NCI-H524 treated with DMSO at 0.1 percent for 48 hours (cell line): Measurements from ENCODE around the gene STX17.

ENCODE experiments used
- DNase-seq: peaks from one replicate; lab custom pipeline; 2025; lab: John Stamatoyannopoulos, UW

Gene STX17

DNA sequence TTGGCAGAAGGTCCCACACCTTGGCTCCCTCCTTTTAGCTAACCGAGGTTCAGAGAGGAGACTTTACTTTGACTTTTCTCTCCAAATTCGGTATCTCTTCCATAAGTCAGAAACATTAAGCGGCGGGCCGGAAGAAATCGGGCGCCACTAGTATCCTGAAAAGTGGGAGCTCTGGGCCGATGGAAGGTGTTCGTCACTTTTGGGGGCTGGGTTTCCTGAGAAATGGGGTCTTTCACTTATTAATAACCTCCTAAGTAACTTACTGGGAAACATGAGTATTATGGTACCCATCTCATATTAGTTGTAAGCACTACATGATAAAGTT is 716 bp downstream of the STX17 start:
- no peak for DNase-seq

DNA sequence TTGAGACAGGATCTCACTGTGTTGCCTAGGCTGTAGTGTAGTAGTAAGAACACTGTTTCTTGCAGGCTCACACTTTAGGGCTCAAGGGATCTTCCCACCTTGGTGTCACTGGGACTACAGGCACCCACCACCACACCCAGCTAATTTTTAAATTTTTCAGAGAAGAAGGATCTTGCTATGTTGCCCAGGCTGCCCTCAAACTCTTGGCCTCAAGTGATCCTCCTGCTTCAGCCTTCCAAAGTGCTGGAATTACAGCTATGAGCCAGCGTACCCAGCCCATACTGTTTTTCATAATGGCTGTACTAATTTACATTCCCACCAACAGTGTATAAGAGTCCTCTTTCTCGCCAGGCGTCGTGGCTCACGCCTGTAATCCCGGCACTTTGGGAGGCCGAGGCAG is 5.1 kb downstream of the STX17 start:
- DNase-seq = no peak

DNA sequence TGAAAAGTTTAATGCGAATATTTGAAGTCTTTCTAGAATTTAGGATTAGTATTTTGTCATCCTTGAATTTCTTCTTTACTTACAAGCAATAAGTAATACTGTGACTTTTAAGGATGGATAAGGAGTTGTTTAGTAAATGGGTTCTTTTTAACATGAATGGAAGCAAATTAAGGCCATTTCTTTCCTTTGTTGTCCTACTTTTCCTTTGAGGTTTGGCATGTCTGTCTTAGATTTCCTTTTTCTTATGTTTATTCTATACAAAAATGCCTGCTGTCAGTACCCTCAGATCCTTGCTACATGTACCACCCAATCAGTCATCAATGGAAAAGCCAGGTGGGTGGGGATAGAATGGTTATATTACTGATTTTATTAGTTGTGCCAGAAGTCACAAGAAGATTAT is 10.2 kb downstream of the STX17 start:
- DNase-seq = no peak

DNA sequence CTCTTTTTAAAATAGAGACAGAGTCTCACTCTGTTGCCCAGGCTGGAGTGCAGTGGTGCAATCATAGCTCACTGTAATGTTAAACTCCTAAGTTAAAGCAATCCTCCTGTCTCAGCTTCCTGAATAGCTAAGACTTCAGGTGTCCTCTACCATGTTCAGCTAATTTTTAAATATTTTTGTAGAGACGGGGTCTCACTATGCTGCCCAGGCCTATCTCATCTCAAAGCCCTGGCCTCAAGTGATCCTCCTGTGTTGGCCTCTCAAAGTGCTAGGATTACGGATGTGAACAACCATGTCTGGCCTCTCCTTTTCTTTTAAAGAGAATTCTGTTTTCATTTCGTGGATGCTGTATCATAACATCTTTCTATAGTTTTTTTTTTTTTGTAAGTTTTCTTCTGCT is 11.7 kb downstream of the STX17 start:
- DNase-seq = no peak

DNA sequence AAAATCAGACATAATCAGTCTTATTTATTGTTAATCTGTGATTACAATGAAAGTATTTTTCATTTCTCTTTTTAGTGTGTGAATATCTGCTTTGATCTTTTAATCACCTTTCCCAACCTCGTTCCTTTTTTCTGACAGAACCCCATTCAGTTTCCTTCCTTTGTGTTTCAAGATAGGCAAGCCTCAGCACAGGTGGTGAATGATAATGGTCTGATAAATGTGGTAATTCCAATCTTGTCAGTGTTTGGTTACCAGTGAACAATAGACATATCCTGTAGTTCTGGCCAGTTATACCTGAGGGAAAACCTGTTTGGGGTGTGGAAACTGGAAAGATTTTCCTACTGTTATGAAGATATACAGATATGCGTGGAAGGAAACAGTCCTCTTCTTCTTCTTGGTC is 13.5 kb downstream of the STX17 start:
- DNase-seq = no peak

DNA sequence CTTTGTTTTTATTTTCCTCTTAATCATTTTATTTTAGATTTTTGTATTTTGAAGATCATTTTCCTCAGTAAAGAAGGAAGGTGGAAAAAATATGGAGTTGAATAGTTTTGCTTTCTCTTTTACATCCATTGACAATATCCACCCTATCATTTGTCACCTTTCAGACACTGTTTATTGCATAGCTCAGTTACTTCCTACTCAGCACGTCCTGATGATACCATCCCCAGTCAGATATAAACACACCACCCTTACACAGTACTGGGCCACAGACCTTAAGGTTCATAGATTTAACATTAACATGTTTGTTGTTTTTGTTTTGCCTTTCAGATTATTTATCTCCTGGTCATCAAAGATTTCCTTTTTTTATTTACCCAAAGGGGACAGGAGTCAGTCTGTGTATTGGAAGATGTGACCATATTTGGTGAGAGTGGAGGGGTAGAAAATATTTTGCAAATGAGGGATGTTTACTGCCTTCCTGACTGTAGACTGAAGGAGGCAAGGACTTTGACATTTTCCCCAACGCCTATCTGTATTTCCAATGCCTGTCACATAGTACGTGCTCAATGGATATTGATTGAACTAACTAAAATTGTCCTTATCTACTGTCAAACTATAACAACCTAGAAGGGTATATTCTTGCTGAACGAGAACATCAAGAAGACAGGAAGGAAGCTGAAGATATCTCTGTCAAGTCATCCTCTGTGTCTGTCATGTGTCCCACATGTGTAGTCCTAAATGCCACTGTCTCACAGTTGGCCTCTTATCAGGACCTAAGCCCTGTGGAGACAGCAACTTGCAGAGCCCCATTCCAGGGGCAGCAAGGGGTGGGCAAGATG is 15.6 kb downstream of the STX17 start:
- no peak for DNase-seq

DNA sequence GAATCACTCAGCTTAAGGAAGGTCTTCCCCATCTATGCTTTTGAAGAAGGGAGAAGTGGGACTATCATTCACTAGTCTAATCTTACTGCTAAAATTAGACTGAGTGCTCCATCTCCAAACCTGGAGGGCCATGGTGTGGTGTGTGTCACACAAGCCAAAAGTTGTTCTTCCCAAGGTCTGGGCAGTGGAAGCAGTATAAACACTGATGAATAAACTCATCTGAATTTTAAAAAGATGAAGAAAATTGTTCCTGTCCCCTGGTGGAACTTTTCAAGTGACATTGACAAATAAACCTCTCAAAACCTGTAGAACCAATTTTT is 16.2 kb downstream of the STX17 start:
- DNase-seq = no peak

DNA sequence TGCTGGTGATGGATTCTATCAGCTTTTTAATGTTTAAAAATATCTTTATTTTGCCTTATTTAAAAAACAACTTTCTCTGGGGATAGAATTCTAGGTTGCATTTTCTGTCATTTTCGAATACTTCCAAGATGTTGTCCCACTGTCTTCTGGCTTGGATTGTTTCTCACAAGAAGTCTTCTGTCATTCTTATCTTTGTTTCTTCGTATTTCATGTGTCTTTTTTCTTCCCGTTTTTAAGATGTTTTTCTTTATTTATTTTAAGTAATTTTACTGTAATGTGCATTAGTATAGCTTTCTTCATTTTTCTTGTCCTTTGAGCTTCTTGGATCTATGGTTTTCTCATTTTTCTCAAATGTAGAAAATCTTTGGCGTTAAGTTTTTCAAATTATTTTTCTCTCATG is 19.1 kb downstream of the STX17 start:
- DNase-seq = no peak

DNA sequence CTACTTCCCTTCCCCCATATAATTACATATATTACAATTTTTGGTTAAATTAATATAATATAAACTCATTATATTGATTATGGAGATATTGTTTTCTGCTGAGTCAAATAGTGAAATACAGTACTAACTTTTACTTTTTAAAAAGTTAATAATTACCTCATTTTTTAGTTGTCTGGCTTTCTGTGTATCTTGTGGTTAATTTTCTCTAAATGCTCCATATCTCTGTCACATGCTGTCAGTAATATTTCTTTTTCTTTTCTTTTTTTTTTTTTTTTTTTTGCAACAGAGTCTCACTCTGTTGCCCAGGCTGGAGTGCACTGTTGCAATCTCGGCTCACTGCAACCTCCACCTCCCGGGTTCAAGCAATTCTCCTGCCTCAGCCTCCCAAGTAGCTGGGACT is 23.2 kb downstream of the STX17 start:
- no peak for DNase-seq

DNA sequence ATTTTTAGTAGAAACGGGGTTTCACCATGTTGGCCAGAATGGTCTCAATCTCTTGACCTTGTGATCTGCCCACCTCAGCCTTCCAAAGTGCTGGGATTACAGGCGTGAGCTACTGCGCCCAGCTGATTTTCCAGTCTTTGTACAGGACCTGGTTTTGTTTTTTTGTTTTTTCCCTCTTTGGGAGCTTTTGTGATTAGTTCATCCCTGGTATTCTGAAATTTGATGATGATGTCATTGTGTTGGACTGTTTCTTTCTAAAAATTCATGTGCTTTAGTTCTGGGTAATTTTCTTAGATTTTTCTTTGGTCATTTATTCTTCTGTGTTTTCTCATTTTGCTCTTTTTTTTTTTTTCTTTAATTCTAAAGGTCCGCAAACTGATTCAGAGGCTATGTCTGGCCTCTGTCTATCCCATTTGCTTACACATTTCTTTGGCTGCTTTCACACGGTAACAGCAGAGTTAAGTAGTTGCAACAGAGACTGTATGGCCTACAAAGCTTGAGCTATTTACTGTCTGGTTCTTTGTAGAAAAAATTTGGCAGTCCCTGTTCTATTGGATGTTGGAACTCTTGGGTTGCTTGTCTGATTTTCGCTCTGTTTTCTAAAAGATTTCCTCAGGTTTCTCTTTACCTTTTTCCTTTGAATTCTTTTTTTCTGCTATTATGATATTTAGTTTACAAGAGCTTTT is 24.8 kb downstream of the STX17 start:
- no peak for DNase-seq

DNA sequence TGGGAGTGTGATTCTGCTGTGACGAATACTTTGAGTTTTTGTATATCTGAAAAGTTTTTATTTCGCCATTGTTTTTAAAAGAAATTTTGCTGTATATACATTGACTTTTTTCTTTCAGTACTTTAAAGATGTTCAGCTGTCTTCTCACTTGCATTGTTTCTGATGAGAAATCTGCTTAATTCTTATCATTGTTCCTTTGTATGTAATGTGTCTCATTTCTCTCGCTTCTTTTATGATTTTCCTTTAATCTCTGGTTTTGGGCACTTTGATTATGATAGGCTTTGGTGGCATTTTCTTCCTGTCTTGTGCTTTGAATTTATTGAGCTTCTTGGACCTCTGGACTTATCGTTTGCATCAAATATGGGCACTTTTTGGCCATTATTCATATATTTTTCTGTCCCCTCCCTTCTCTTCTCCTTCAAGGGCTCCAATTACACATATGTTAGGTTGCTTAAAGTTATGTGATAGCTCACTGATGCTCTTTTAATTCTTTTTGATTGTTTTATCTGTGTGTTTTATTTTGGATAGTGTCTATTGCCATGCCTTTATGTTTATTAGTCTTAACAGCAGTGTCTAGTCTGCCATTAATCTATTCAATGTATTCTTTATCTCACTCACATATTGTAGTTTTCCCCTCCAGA is 30.6 kb downstream of the STX17 start:
- DNase-seq = no peak

DNA sequence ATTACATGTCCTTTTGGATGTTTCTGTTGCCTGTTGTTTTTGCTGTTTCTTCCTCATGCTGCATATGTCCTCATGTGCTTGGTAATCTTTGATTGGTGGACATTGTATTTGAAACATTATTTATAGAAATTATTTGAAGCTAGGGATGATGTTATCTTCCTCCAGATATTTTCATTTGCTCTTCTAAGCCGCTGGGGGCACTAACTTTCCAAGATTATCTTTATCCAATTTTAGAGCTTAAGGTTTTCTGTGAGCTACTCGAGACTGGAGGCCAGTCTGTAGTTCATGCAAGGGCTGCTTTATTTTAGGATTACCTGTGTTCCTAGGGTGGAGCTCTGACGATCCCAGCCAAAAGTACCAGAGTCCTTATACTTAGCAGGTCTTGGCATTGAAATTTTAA is 40.9 kb downstream of the STX17 start:
- DNase-seq = no peak

DNA sequence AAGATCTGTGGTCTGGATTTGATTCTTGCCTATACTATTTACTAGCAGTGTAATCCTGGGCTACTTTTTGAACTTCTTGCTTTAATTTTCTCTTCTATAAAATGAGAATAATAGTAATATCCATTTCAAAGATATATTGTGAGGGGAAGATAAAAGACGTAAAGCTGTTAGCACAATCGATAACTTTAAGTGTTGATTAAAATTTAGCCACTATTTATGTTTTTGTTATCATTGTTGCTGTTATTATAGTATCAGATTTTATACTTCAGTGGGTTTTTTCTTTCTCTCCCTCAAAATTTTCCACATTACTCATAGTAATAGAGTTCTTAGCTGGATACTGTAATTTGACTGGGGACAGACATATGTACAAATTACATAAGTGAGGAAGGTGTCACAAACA is 42.0 kb downstream of the STX17 start:
- DNase-seq = no peak

DNA sequence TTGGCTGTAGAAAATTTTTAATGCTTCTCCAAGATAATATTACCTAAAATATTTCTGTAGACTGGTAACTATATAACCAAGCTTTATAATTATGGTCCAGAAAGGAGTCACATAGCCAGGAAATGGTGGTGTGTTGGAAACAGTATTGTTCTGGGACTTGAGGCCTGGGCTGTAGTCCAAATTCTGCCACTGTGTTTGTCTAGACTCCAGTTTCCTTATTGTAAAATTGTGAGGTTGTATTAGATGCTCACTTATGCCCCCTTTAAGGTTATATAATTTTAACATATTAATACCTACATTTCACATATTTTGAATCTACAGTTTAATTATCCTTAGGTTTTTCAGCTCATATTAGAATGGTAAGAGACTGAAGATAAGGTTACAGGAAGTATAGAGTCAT is 42.4 kb downstream of the STX17 start:
- DNase-seq = no peak

DNA sequence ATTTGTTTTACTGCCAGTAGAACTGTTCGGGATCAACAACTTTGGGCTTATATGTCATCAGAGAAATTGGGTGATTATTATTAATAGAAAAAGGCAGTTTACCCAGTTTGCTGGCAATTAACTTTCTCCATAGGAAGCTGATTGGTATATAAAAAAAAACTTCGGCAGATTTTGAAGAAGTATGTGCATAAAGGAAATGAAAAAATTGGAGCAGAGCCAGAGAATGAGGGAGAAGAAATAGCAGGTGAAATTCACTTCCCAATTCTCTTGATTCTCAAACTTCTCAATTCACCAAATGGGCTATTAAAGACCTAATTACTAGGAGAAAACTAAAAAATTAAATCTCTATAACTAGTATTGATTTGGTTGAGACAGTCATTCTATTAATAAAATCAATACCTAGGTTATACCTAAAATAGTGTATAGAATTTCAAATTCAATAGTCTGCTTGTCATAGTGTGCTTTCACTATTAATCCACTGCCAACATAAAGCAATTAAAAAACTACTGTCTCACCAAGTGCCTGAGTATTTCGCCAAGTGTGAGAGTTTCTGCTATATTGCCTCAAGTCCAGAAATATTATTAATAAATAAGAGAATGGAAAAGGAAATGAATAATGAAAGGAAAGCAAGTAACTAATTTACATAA is 47.5 kb downstream of the STX17 start:
- no peak for DNase-seq

DNA sequence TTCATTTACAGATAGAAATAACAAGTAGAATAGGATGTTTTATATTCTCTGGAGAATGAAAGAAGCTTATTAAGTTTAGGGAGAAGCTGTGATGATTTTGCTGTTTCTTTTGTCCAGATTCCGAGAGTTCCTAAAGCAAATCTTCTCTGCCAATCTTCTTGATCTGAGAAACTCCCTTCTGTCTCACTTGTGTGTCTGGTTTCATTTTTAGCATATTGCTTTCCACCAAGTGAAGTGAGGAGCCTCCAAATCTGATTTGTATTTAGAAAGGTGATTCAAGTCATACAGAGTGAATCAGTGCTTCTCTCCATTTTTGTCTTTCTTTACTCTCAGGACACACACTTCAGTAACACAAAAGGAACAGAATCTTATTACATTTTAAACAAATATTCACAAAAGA is 48.4 kb downstream of the STX17 start:
- no peak for DNase-seq

DNA sequence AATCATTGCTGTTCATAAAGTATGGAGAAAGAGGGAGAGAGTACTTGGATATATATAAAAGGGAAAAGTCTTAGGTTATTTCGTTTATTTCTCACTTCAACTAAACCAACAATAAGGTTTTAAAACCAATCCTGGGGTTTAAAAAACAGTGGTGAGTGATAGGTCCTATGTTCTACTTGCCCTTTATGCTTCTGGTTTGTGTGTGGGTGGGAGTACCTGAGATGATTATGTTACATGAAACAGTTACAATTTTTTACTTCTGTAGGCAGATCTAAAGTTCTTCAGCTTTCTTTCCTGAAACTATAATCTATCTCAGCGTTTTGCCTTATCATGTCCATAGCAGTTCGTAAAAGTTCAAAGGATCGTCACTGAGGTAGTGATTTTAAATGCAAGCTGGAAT is 49.2 kb downstream of the STX17 start:
- no peak for DNase-seq

DNA sequence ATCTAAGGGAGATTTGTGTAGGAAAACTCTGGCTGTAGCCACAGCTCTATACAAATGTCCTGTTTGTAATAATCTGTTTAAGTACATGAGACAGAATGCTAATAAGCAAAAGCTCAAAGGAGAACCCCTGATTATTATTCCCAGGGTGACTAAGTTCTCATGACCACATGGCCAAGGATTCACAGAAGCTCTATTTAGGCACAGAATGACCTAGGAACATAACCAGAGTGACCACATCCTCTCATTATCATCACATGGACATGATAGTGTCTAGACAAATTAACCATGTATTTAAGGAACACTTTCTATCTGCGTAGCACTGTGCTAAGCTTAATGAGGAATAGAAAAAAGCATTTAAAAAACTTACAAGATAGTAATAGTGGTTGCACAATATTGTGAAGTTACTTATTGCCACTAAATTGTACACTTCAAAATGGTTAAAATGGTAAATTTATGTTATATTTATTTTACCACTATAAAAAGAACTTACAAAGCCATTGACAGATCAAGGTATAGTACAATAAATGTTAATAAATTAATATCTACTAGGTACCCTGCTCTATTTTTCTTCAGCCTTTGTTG is 56.3 kb downstream of the STX17 start:
- DNase-seq = no peak

DNA sequence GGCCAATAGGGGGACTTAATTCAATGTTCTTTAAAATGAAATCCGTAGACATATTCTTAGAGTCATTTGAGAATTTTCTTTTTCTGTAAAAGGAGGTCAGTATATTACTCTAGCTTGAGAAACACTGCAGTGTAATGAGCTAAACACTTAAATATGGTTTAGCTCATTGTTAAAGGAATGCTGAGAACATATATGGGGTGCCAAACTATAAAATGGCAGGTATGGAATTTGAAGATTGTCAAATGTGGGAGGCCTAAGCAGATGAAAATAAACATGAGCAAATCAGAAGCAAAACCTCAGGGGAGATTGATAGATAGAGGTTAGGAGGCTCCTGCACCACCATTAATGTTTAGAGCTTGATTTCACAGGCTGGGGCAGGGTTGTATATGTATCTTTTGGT is 57.9 kb downstream of the STX17 start:
- no peak for DNase-seq

DNA sequence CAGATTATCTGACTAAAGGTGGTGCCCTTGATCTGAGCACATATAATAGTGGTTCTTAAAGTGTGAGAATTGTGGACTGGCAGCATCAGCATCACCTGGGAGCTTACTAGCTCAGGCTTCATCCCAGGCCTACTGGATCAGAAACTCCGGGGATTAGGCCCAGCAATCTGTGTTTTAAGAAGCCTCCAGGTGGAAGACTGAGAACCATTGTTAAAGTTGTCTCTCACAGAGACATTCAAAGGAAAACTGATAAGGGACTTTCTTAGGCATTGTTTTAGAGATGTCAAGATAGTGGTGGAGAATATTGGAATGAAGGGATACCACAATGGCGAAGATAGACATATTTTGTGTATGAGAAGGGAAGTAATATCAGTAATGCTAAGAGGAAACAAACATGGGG is 59.5 kb downstream of the STX17 start:
- DNase-seq = no peak

DNA sequence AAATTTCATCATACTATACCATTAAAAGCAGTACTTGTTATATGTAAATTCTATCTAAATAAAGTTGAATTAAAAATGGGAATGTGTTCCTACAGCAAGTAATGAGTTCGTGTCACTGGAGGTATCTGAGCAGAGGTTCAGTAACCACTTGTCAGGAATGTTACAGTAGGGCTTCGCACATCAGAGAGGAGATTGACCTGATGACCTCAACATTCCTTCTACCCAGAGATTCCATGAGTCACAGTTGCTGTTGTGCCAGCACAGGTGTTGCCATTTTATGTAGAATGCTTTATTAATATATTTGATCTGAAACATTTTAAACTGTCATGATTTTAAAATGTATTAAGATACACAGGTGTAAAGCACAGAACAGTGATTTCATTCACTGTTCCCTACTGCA is 60.3 kb downstream of the STX17 start:
- DNase-seq = no peak

DNA sequence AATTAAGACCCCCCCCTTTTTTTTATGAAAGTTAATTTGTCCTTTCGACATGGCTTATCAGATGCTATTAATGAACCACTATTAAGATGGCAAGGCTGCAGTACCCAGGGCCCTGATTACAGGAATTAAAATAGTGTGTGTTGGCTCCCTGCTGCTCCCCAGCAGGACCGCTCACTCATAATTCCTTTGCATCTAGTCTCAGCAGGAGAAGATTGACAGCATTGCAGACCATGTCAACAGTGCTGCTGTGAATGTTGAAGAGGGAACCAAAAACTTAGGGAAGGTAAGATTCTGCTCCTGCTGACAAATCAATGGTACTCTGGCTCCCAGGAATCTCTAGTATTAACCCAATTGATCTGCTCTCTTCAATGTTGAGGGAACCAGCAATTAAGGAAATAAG is 61.0 kb downstream of the STX17 start:
- no peak for DNase-seq

DNA sequence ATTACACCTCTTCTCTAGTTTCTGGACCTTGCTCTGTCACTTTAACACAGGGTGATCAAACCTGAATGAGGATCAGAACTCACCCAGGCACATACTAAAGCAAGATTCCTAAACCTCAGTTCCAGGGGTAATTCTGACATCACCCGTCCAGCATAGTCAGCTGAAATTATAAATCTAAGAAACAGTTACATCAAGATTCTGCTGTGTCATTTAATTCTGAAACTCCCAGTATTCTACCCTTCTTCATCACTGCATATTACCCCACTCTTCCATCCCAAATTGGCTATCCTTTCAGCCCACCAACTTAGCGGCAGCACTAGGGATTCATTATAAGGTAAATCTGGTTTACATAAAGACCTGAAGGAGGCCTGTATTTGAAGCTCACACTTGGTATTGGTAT is 64.0 kb downstream of the STX17 start:
- no peak for DNase-seq
